SK-N-DZ (cell line): ENCODE data around the gene AKAP11.

Experiments used
- DNase-seq: peaks from one replicate; pipeline ENCODE4 v3.0.0-alpha.2; 2015; ENCODE audit warnings: low spot score

Gene AKAP11

GRCh38 chr13:42334329-42334706 is 62.4 kb downstream of the AKAP11 start:
- no peak for DNase-seq

DNA sequence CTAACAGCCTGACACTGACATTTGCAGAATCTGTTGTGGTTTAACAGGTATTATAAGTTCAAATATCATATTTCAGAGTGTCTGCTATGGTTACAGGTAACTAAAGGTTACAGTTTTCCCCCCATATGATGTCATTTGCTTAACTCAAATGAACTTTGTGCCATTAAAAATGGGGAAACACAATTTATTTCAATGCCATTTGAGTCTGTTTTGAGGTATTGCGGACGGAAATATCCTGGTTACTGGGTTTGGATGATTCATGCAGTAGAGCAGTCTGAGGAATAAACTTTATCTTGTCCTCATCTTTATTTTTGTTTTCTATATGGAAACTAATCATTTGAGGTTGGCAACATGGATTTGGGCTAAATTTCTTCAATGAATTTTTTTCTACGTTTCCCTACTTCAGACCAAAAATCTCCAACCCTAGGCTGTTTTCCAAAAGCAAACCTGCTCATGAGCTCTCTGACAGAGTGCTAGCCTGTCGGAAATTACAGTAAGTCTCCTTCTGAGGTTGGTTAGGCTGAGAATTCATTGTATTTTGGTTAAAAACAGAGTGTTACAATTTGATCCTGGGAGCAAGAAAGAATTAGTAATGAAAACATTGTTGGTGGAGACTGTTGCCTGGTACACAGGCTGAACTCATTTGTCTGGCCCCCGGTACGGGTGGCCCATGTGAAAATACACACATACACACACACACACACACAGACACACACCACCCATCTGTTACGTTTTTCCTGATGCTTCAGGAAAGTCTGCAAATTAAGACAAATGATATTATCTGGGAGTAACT is 66.1 kb downstream of the AKAP11 start:
- no peak for DNase-seq

- no peak for DNase-seq
Observed at GRCh38 chr13:42345367-42345766, 73.4 kb downstream of the AKAP11 start.

DNA sequence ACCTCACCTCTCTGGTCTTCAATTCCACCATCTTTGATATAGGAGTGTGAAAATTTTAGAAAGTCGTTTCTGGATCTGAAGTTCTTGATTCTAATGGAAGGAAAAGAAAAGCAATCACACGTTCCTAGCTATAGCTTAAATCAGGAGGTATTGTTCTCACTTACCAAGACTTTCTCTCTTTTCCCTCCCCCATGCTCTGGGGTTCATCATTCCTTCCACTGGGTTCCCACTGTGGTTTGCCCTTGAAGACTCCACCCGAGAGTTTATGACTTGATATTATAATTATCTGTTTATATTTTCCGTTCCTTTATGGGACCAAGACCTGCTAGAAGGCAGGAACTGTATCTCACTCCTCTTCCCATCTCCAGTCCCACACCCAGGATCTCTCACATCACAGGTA is 76.6 kb downstream of the AKAP11 start:
- no peak for DNase-seq

- DNase-seq = no peak
Observed at GRCh38 chr13:42350141-42350540, 78.2 kb downstream of the AKAP11 start.

GRCh38 chr13:42354241-42355091 is 82.5 kb downstream of the AKAP11 start:
- peak; percentile 70 for DNase-seq

DNA sequence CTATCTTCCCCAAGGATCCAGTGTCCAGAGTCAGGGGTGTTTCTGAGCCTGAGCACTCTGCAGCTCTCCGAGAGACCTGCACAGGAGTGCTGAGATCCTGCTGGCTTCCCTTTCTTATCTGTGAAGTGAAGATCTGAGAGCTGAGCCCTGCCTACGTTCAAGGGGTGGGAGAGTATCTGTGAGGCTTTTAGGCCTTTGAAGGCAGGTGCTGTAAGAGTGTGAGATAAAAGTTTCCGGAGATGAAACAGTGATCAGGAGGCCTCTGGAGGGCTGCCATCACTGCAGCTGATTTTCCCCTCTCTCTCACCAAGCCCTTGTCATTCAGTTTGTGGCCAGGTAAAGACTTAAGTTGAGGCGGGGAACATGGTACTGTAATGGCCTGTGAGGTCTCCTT is 83.1 kb downstream of the AKAP11 start:
- DNase-seq = peak; percentile 21

GRCh38 chr13:42355491-42356183 is 83.7 kb downstream of the AKAP11 start:
- no peak for DNase-seq

DNA sequence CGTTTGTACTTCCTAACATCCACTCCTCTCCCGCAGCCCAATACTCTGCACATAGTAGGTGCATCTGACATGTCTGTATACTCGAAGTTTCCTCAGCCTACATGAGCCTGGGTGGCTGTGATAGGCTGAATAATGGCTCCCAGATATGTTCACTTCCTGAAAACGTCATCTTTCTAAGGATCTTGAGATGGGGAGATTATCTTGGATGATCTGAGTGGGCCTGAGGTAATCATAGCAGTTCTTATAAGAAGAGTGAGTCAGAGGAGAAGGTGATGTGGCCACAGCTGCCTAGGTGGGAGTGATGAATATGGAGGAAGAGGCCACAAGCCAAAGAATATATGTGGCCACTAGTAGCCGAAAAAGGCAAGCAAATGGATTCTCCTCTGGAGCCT is 84.2 kb downstream of the AKAP11 start:
- DNase-seq = no peak

DNA sequence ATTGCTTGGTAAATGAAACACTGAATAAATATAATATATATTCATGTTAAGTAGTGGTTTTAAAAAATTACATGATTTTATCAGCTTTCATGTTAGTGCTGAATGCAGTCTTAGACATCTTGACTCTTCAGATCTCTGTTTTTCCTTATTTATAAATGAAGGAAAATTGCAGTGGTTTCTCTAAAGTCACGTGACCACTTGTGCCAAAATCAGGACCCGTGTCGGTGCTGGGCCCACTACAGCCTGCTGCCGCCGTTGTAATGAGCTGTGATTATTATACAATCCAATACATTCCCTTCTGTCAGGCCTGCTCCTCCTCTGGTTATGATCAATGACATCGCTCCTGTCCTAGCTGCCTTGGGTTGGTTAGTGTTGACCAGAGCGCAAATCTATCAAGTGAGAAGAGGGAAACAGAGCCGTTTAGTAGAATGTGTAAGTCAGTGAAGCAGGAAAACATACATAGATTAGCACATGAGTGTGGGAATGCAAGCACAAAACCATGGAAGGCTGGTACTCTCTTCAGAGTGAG is 88.2 kb downstream of the AKAP11 start:
- no peak for DNase-seq

- no peak for DNase-seq
Observed at GRCh38 chr13:42361701-42362100, 89.7 kb downstream of the AKAP11 start.

GRCh38 chr13:42363941-42364612 is 92.1 kb downstream of the AKAP11 start:
- no peak for DNase-seq

- DNase-seq = no peak
Observed at GRCh38 chr13:42364613-42365000, 92.7 kb downstream of the AKAP11 start.

DNA sequence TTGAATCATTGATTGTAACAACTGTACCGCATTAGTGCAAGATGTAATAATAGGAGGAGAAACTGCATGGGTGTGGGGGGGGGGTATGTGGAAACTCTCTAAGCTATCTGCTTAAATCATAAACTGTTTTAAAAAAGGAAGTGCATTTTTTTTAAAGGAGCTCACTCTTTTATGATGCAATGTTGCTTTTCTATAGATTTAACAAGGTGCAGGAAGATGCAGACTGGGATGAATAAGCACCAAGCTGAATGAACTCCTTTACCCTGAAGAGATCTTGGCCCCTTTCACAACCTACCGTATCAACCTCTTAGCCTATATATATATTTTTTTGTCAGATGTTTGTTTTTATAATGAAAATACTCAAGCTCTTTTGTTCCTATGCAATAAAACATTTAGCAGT is 95.9 kb downstream of the AKAP11 start:
- no peak for DNase-seq

GRCh38 chr13:42369071-42369797 is 97.3 kb downstream of the AKAP11 start:
- DNase-seq = no peak

GRCh38 chr13:42370229-42370628 is 98.3 kb downstream of the AKAP11 start:
- DNase-seq = no peak
